Measurements from ENCODE around the gene FANCD2. TPM values are rescaled to one million over a fixed set of nuclear protein-coding genes. Genes with fewer than 3 reads are reported as not detected.
A peak's percentile ranks its signal among the peaks of the same experiment; 100 is the strongest.

FANCD2 gene
- total RNA-seq, 1 donor from 2014 or later: 2.1 TPM

DNA sequence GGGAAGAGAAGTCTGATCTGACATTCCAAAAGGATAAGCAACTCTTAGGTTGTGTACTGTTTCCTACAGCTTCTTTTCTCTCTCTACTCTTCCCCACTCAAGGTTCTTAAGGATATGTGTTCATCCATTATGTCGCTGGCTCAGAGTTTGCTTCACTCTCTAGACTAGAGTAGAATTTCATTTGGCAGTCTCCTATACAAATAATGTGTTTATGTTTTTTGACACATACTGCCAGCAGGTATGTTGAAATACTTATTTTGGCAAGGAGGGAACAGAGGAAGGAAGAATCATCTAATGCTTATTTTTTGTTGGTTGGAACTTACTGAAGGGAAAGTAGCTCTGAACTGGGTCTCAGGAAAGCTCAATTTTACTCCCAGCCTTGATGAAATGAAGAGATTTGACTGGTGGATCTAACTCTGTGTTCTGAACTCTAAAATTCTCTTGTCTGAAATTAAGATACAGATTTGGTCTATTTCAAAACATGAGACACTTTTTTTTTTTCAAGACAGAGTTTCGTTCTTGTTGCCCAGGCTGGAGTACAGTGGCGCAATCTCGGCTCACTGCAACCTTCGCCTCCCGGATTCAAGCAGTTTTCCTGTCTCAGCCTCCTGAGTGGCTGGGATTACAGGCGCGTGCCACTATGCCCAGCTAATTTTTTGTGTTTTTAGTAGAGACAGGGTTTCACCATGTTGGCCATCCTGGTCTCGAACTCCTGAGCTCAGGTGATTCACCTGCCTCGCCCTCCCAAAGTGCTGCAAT, 32.0 kb upstream of the FANCD2 start:
- Histone ChIP-seq H3K27me3 (ENCODE audit: control insufficient read depth, insufficient read depth, low read length) (no peaks in the 10 kb centered on the region), H3K36me3 (ENCODE audit: control insufficient read depth, insufficient read depth, low read length) (peaks cover 2% of the 10 kb centered on the region), H3K4me3 (ENCODE audit: low read depth, low read length) (no peak overlapping the region)
- no peak for FAIRE-seq
- TF ChIP-seq, protein P1, sequence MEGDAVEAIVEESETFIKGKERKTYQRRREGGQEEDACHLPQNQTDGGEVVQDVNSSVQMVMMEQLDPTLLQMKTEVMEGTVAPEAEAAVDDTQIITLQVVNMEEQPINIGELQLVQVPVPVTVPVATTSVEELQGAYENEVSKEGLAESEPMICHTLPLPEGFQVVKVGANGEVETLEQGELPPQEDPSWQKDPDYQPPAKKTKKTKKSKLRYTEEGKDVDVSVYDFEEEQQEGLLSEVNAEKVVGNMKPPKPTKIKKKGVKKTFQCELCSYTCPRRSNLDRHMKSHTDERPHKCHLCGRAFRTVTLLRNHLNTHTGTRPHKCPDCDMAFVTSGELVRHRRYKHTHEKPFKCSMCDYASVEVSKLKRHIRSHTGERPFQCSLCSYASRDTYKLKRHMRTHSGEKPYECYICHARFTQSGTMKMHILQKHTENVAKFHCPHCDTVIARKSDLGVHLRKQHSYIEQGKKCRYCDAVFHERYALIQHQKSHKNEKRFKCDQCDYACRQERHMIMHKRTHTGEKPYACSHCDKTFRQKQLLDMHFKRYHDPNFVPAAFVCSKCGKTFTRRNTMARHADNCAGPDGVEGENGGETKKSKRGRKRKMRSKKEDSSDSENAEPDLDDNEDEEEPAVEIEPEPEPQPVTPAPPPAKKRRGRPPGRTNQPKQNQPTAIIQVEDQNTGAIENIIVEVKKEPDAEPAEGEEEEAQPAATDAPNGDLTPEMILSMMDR (IDR thresholded peaks at IDR 0.05; ENCODE audit: insufficient read depth, low read length, severe bottlenecking): no peak
- peak; percentile 59 for DNase-seq (ENCODE audit: low read depth)

- H3K36me3 ChIP-seq (ENCODE audit: control insufficient read depth, insufficient read depth, low read length): peaks cover 4% of the 10 kb centered on the region
- DNase-seq (ENCODE audit: low read depth) (no peak), FAIRE-seq (no peak)
- H3K4me3 ChIP-seq (ENCODE audit: low read depth, low read length): no peak overlapping the region
- no peaks in the 10 kb centered on the region for H3K27me3 ChIP-seq (ENCODE audit: control insufficient read depth, insufficient read depth, low read length)
- TF ChIP-seq, protein P1 (IDR thresholded peaks at IDR 0.05; ENCODE audit: insufficient read depth, low read length, severe bottlenecking): no peak
These were observed 25.6 kb upstream of the FANCD2 start for GRCh38 chr3:10000686-10001085.

GRCh38 chr3:10002951-10003350, 23.3 kb upstream of the FANCD2 start:
- H3K27me3 ChIP-seq (ENCODE audit: control insufficient read depth, insufficient read depth, low read length): no peaks in the 10 kb centered on the region
- TF ChIP-seq, protein P1 (IDR thresholded peaks at IDR 0.05; ENCODE audit: insufficient read depth, low read length, severe bottlenecking): no peak
- H3K4me3 ChIP-seq (ENCODE audit: low read depth, low read length): no peak overlapping the region
- FAIRE-seq (no peak), DNase-seq (ENCODE audit: low read depth) (no peak)
- peaks cover 2% of the 10 kb centered on the region for H3K36me3 ChIP-seq (ENCODE audit: control insufficient read depth, insufficient read depth, low read length)

GRCh38 chr3:10004506-10004905, 21.7 kb upstream of the FANCD2 start:
- FAIRE-seq (no peak), DNase-seq (ENCODE audit: low read depth) (no peak)
- TF ChIP-seq, protein P1 (IDR thresholded peaks at IDR 0.05; ENCODE audit: insufficient read depth, low read length, severe bottlenecking): no peak
- Histone ChIP-seq H3K36me3 (ENCODE audit: control insufficient read depth, insufficient read depth, low read length) (peaks cover 2% of the 10 kb centered on the region), H3K27me3 (ENCODE audit: control insufficient read depth, insufficient read depth, low read length) (no peaks in the 10 kb centered on the region), H3K4me3 (ENCODE audit: low read depth, low read length) (no peak overlapping the region)

- DNase-seq (ENCODE audit: low read depth) (no peak), FAIRE-seq (no peak)
- peaks cover 2% of the 10 kb centered on the region for H3K36me3 ChIP-seq (ENCODE audit: control insufficient read depth, insufficient read depth, low read length)
- TF ChIP-seq, protein P1 (IDR thresholded peaks at IDR 0.05; ENCODE audit: insufficient read depth, low read length, severe bottlenecking): no peak
- H3K27me3 ChIP-seq (ENCODE audit: control insufficient read depth, insufficient read depth, low read length): no peaks in the 10 kb centered on the region
- no peak overlapping the region for H3K4me3 ChIP-seq (ENCODE audit: low read depth, low read length)
These were observed 21.2 kb upstream of the FANCD2 start for GRCh38 chr3:10004960-10005564.

Data from bronchial epithelial cell (primary cell).